Amniotic epithelial cell (primary cell): Measurements from ENCODE around the gene H1-8.

Experiments
- DNase-seq: peaks from one replicate; pipeline ENCODE4 v3.0.0-alpha.2; 2010; ENCODE audit warnings: low read depth

Gene H1-8

GRCh38 chr3:129556890-129557547 is 14.0 kb downstream of the H1-8 start:
- no peak for DNase-seq

GRCh38 chr3:129557548-129557894 is 14.5 kb downstream of the H1-8 start:
- no peak for DNase-seq

GRCh38 chr3:129558081-129558771 is 15.3 kb downstream of the H1-8 start:
- peak; percentile 38 for DNase-seq

GRCh38 chr3:129558772-129559564 is 16.0 kb downstream of the H1-8 start:
- DNase-seq = peak; percentile 90

GRCh38 chr3:129559565-129560079 is 16.6 kb downstream of the H1-8 start:
- DNase-seq = no peak

- peak; percentile 76 for DNase-seq
These were observed 17.4 kb downstream of the H1-8 start for GRCh38 chr3:129560269-129560787.

GRCh38 chr3:129560911-129561594 is 18.1 kb downstream of the H1-8 start:
- DNase-seq = peak; percentile 88

GRCh38 chr3:129561619-129562248 is 18.8 kb downstream of the H1-8 start:
- no peak for DNase-seq

- DNase-seq = no peak
These were observed 19.8 kb downstream of the H1-8 start for GRCh38 chr3:129562803-129563202.

- DNase-seq = no peak
These were observed 20.4 kb downstream of the H1-8 start for GRCh38 chr3:129563332-129563731.

GRCh38 chr3:129563850-129564535 is 21.0 kb downstream of the H1-8 start:
- DNase-seq = no peak

- no peak for DNase-seq
These were observed 22.1 kb downstream of the H1-8 start for GRCh38 chr3:129564981-129565644.

GRCh38 chr3:129565902-129566301 is 22.9 kb downstream of the H1-8 start:
- DNase-seq = no peak

GRCh38 chr3:129567176-129567705 is 24.3 kb downstream of the H1-8 start:
- DNase-seq = no peak

- DNase-seq = no peak
These were observed 25.0 kb downstream of the H1-8 start for GRCh38 chr3:129567939-129568338.

- no peak for DNase-seq
These were observed 26.9 kb downstream of the H1-8 start for GRCh38 chr3:129569856-129570255.

- DNase-seq = no peak
These were observed 28.9 kb downstream of the H1-8 start for GRCh38 chr3:129571605-129572547.

- DNase-seq = no peak
These were observed 29.6 kb downstream of the H1-8 start for GRCh38 chr3:129572603-129573002.

- DNase-seq = no peak
These were observed 30.5 kb downstream of the H1-8 start for GRCh38 chr3:129573493-129573892.
